ENCODE measurements around the gene BOK. TPM values are rescaled to one million over a fixed set of nuclear protein-coding genes. Genes with fewer than 3 reads are reported as not detected.
A peak's percentile ranks its signal among the peaks of the same experiment; 100 is the strongest.

The BOK gene
- total and polyA plus RNA-seq, 2 of the 13 experiments (the other 11 are each of a cell fraction or from before 2014, with no cell fraction given) = 35.5 to 39.2 TPM

DNA sequence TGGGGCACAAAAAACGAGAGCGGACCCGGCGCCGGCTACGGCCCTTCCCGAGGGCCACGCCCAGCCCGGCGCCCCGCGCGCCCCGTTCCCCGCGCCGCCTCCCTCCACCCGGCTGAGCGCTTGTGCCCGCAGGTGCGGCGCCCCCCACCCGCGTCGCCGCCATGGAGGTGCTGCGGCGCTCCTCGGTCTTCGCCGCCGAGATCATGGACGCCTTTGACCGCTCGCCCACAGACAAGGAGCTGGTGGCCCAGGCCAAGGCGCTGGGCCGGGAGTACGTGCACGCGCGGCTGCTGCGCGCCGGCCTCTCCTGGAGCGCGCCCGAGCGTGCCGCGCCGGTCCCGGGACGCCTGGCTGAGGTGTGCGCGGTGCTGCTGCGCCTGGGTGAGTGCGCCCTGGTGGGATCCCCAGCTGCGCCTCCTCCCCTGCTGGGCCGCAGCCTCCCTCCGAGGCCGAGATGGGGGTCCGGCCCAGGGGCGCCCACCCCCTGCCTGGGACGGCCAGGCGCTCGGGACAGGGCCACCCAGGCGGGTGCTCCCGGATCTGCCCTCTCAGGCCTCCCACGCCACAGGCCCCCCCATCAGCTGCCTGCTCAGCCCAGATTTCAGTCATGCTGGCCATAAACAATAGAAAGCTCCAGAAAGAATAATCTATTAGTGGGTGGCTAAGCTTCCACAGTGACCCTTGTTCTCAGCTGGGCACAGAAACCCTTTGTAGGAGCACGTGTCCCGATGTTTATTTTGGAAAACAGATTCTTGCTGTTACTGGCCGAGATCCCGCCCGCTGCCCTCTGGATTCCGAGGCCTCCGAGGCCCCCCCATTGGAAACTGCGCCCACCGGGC lies 997 bp downstream of the BOK start (continued):
- TF ChIP-seq, protein P1, sequence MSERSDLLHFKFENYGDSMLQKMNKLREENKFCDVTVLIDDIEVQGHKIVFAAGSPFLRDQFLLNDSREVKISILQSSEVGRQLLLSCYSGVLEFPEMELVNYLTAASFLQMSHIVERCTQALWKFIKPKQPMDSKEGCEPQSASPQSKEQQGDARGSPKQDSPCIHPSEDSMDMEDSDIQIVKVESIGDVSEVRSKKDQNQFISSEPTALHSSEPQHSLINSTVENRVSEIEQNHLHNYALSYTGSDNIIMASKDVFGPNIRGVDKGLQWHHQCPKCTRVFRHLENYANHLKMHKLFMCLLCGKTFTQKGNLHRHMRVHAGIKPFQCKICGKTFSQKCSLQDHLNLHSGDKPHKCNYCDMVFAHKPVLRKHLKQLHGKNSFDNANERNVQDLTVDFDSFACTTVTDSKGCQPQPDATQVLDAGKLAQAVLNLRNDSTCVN (CRISPR knock-in tag; IDR thresholded peaks at IDR 0.05; ENCODE audit: borderline replicate concordance) = no peak; the same call in 1 of the 2 replicates
- TF ChIP-seq, protein P2, sequence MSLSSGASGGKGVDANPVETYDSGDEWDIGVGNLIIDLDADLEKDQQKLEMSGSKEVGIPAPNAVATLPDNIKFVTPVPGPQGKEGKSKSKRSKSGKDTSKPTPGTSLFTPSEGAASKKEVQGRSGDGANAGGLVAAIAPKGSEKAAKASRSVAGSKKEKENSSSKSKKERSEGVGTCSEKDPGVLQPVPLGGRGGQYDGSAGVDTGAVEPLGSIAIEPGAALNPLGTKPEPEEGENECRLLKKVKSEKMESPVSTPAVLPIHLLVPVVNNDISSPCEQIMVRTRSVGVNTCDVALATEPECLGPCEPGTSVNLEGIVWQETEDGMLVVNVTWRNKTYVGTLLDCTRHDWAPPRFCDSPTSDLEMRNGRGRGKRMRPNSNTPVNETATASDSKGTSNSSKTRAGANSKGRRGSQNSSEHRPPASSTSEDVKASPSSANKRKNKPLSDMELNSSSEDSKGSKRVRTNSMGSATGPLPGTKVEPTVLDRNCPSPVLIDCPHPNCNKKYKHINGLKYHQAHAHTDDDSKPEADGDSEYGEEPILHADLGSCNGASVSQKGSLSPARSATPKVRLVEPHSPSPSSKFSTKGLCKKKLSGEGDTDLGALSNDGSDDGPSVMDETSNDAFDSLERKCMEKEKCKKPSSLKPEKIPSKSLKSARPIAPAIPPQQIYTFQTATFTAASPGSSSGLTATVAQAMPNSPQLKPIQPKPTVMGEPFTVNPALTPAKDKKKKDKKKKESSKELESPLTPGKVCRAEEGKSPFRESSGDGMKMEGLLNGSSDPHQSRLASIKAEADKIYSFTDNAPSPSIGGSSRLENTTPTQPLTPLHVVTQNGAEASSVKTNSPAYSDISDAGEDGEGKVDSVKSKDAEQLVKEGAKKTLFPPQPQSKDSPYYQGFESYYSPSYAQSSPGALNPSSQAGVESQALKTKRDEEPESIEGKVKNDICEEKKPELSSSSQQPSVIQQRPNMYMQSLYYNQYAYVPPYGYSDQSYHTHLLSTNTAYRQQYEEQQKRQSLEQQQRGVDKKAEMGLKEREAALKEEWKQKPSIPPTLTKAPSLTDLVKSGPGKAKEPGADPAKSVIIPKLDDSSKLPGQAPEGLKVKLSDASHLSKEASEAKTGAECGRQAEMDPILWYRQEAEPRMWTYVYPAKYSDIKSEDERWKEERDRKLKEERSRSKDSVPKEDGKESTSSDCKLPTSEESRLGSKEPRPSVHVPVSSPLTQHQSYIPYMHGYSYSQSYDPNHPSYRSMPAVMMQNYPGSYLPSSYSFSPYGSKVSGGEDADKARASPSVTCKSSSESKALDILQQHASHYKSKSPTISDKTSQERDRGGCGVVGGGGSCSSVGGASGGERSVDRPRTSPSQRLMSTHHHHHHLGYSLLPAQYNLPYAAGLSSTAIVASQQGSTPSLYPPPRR (CRISPR knock-in tag; IDR thresholded peaks at IDR 0.05; ENCODE audit: borderline replicate concordance) = no peak
- TF ChIP-seq, protein P3, sequence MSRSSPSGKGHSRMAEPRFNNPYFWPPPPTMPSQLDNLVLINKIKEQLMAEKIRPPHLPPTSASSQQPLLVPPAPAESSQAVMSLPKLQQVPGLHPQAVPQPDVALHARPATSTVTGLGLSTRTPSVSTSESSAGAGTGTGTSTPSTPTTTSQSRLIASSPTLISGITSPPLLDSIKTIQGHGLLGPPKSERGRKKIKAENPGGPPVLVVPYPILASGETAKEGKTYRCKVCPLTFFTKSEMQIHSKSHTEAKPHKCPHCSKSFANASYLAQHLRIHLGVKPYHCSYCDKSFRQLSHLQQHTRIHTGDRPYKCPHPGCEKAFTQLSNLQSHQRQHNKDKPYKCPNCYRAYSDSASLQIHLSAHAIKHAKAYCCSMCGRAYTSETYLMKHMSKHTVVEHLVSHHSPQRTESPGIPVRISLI (CRISPR knock-in tag; IDR thresholded peaks at IDR 0.05; ENCODE audit: borderline replicate concordance) = no peak
- TF ChIP-seq ZNF772 (CRISPR knock-in tag; IDR thresholded peaks at IDR 0.05) = no peak
- TF ChIP-seq, protein P4, sequence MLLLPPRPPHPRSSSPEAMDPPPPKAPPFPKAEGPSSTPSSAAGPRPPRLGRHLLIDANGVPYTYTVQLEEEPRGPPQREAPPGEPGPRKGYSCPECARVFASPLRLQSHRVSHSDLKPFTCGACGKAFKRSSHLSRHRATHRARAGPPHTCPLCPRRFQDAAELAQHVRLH (CRISPR knock-in tag; IDR thresholded peaks at IDR 0.05; ENCODE audit: borderline replicate concordance, low read depth) = no peak
- TF ChIP-seq ZNF34 (CRISPR knock-in tag; IDR thresholded peaks at IDR 0.05; ENCODE audit: borderline replicate concordance) = no peak
- TF ChIP-seq, protein P5, sequence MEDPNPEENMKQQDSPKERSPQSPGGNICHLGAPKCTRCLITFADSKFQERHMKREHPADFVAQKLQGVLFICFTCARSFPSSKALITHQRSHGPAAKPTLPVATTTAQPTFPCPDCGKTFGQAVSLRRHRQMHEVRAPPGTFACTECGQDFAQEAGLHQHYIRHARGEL (CRISPR knock-in tag; IDR thresholded peaks at IDR 0.05) = no peak
- no peak for TF ChIP-seq ZBTB8A (CRISPR knock-in tag; IDR thresholded peaks at IDR 0.05; ENCODE audit: borderline replicate concordance, low read depth)
- TF ChIP-seq ZNF841 (CRISPR knock-in tag; IDR thresholded peaks at IDR 0.05; ENCODE audit: borderline replicate concordance) = no peak
- no peak for TF ChIP-seq RAD51 (IDR thresholded peaks at IDR 0.05; ENCODE audit: borderline replicate concordance)
- TF ChIP-seq, protein P6, sequence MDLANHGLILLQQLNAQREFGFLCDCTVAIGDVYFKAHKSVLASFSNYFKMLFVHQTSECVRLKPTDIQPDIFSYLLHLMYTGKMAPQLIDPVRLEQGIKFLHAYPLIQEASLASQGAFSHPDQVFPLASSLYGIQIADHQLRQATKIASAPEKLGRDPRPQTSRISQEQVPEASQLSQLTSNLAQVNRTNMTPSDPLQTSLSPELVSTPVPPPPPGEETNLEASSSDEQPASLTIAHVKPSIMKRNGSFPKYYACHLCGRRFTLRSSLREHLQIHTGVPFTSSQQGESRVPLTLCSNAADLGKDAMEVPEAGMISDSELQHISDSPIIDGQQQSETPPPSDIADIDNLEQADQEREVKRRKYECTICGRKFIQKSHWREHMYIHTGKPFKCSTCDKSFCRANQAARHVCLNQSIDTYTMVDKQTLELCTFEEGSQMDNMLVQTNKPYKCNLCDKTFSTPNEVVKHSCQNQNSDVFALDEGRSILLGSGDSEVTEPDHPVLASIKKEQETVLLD (CRISPR knock-in tag; IDR thresholded peaks at IDR 0.05; ENCODE audit: low read depth) = no peak
- TF ChIP-seq, protein P7, sequence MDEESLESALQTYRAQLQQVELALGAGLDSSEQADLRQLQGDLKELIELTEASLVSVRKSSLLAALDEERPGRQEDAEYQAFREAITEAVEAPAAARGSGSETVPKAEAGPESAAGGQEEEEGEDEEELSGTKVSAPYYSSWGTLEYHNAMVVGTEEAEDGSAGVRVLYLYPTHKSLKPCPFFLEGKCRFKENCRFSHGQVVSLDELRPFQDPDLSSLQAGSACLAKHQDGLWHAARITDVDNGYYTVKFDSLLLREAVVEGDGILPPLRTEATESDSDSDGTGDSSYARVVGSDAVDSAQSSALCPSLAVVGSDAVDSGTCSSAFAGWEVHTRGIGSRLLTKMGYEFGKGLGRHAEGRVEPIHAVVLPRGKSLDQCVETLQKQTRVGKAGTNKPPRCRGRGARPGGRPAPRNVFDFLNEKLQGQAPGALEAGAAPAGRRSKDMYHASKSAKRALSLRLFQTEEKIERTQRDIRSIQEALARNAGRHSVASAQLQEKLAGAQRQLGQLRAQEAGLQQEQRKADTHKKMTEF (CRISPR knock-in tag; IDR thresholded peaks at IDR 0.05) = peak; percentile 64
- no peak for TF ChIP-seq RFX5 (IDR thresholded peaks at IDR 0.05; ENCODE audit: low read depth, low read length)
- TF ChIP-seq HMGA1 (CRISPR knock-in tag; conservative IDR thresholded peaks at IDR 0.05) = no peak
- TF ChIP-seq PAF1 (CRISPR knock-in tag; IDR thresholded peaks at IDR 0.05) = no peak
- peak; percentile 67; the same call in 1 of the 2 replicates for TF ChIP-seq PHF21A (CRISPR knock-in tag; IDR thresholded peaks at IDR 0.05)
